ENCODE measurements around the gene HOXA7.

The HOXA7 gene

DNA sequence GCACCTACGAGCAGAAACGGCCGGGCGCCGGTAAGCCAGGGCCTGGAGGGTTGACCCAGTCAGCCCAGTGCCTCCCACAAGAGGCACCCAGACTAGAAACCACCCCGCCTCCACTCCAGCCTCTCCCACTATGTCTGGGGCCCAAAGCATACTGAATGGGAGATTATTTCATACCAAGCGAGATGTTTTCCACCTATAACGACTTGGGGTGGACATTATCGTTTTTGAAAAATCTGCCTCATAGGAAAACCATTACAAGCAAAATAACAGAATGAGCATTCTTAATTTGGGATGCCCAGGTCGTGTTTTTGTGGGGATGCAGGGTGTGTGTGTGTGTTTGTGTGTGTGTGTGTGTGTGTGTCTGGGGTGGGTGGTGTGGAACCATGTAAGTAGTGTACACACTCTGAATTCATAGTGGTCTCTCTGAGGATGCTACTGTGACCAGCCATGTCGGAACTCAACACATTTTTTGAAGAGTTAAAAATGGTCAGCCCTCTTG lies 10.5 kb downstream of the HOXA7 start:
- no peak for DNase-seq

GRCh38 chr7:27145165-27145913 lies 11.1 kb downstream of the HOXA7 start:
- no peak for DNase-seq

GRCh38 chr7:27144781-27145164 lies 11.7 kb downstream of the HOXA7 start:
- no peak for DNase-seq

DNA sequence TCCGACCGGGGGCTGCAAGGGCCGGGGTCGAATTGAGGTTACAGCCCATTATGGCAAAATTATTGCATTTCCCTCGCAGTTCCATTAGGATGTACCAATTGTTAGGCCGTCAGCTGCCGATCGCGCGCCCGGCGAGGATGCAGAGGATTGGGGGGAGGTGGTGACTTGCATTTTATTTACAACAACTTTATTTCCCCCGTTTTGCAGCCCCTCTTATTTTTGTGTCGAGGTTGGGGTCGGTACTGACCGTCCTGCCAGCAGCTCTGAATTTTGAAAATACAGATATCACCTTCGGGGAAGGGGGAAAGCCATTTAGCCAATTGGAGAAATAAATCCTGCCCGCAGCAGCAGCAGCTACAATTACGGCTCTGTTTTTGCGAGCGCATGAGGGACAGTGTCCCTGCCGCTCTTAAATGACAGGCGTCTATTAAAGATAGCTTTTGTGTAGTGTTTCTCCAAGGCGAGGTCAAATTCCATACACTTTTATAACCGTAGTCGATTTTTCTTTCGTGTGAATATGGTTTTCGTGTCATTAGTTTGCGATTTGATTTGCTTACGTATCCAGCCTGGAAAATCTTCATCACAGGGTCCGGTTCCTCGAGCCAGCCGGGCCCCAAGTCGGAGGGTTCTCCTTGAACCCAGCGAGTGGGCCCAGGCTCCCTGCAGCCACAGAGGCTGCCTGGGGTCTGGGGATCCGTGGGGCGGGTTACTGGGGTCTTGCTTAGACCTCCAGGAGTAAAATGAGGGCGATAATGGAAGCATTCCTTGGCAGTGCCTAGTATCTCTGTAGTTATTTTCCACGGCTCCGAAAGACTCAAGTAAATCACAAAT lies 12.3 kb downstream of the HOXA7 start:
- DNase-seq: no peak

- DNase-seq: no peak
Measured at GRCh38 chr7:27143023-27143949, 13.2 kb downstream of the HOXA7 start, which contains the start of gene HOXA5. Gene HOXA5 (minus strand): TSS chr7:27143681. CDS start chr7:27143607, 74 bp downstream.

GRCh38 chr7:27142580-27143022 lies 13.9 kb downstream of the HOXA7 start:
- no peak for DNase-seq

- DNase-seq: no peak
Measured at GRCh38 chr7:27141923-27142579, 14.4 kb downstream of the HOXA7 start.

DNA sequence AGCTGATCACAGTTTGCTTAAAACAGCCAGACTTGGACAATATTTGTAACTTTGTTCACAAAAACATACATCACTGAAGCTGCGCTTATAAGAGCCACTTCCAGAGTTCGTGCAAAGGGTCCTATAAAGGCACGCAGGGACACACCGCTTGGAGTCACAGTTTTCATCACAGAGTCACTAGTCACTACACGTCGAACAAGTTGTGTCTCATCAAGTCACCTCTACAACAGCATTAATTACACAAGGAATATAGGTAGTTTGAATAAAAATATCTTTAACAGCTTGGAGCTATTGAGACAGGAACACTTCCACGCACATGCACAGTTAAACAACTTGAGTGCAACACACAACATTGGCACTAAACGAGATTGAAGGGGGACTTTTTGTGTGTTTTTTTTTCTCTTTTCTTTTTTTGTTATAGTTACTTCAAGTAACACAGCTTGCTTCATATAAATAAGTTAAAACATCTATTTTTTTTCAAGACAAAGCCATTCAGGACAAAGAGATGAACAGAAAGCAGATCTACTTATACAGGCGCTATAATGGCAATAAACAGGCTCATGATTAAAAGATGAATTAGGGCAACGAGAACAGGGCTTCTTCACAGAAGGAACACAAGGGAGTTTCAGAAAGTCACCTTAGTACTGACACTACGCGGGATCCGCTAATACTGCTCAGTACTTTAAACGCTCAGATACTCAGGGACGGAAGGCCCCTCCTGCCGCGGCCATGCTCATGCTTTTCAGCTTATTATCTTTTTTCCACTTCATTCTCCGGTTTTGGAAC lies 15.1 kb downstream of the HOXA7 start:
- DNase-seq: no peak

DNA sequence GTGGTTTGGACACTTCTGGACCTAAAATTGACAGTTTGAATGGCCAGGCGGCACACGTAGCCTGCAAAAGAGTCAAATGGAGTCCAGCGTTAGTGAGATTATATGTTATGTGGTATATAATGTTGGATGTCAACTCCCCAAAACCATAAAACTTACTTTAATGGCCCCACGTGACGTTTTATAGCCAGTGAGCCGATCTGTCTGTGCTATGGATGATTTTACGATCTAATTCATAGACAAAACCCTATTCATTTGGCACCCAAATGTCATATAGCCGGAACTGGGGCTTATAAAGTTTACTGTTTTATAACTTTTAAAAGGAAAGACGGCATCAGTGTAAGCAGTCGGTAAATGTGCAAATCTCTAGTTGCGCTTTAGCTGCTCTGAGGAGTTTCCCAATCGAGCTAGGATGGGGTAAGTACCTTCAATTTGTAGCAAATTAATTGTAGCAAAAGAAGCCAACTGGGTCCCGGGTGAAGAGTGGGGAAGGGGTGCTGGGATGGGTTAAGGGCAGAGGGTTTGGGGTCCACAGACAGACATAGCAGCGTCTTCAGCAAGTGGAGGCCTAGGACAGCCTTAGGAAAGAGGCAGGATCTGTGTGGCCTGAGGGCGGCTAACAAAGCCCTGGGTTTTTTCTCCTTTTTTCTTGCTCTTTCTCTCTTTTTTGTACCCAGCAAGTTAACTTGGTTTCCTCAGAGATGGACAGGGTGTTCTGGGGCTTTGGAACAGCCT lies 16.2 kb downstream of the HOXA7 start:
- no peak for DNase-seq

- DNase-seq: no peak
Measured at GRCh38 chr7:27139334-27140125, 16.9 kb downstream of the HOXA7 start.

DNA sequence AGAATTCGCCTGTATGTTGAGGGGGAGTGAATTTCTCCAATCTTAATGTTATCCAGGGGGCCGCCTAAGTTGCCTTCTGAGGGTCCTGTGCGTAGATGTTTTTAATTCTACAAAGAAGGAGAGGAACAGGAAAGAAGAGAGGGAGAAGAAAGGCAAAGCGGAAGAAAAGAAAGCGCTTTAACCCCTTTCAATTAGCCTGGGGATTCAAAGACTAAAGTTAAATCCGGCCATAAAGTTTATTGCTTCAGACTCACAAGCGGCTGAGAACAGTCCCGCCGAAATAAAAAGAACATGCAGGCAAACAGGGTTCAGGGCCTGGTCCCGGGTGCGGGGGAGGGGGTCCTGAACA lies 17.5 kb downstream of the HOXA7 start:
- no peak for DNase-seq

- no peak for DNase-seq
Measured at GRCh38 chr7:27138472-27138871, 18.0 kb downstream of the HOXA7 start.

GRCh38 chr7:27137640-27138315 lies 18.7 kb downstream of the HOXA7 start:
- DNase-seq: no peak

DNA sequence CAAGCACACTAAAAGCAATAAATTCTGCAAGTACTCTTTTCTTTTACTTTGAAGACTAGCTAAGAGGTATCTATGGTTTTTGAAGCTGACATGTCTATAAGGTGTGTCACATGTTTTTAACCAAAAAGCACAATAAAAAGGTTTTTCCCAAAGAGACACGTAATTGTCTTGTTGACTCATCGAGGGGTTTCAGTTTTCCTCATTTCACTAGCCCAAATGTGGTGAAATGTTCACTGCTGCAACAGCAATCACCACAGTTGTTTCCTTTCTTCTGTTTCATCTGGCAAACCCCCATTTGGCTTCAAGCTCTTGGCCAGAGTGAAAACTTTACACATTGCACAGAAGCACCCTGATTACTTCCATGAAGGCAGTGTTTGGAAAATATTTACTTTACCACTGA lies 22.1 kb downstream of the HOXA7 start:
- no peak for DNase-seq

GRCh38 chr7:27133409-27134231 lies 22.9 kb downstream of the HOXA7 start:
- DNase-seq: no peak

DNA sequence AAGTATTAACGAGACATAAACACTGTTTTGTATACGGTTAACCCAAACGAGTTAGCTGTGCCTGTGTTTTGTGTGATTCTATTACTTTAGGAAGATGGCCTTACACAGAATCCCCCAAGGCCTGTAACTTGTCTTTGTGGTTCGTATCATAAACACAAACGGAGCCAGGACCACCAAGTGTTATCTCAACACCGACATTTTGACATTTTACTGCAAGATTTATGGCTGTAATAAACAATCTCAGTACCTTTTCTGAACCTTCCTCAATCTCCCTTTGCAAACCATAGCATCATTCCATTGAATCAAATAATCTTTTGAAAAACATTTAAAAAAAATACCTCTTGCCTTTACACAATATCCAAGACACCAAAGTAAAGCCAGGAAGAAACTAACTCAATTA lies 23.5 kb downstream of the HOXA7 start:
- no peak for DNase-seq

DNA sequence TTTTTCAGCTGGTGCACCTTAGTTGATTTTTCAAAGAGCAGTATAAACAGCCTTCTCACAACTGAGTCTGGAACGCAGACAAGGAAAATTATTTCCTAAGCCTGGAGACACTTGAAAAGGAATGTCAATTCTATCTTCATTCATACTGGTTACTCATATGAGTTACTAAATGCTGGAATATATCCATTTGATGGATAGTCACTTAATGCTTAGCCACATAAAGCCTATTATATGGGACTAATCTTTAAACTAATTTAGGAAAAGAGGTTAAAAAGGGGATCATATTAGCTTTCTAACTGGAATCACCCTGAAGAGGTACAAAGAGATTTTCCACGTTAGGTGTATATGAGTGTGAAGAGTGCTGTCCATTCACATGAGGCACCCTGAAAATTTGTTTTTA lies 24.3 kb downstream of the HOXA7 start:
- no peak for DNase-seq

GRCh38 chr7:27131390-27131819 lies 25.1 kb downstream of the HOXA7 start:
- DNase-seq: no peak

Measured in 8988T (cell line).